Stimulated activated naive CD4-positive, alpha-beta T cell (primary cell): ENCODE data around the gene PHLDB3.
A peak's percentile ranks its signal among the peaks of the same experiment; 100 is the strongest.
"Not testable (repeated sequence)": the region's sequence is repeated elsewhere in the genome, so short reads cannot be mapped to it uniquely, and the experiment has no call there.

ENCODE experiments used
- DNase-seq, 6 experiments: peaks; one replicate each; lab custom pipeline; 2025; lab: John Stamatoyannopoulos, UW

PHLDB3 gene

DNA sequence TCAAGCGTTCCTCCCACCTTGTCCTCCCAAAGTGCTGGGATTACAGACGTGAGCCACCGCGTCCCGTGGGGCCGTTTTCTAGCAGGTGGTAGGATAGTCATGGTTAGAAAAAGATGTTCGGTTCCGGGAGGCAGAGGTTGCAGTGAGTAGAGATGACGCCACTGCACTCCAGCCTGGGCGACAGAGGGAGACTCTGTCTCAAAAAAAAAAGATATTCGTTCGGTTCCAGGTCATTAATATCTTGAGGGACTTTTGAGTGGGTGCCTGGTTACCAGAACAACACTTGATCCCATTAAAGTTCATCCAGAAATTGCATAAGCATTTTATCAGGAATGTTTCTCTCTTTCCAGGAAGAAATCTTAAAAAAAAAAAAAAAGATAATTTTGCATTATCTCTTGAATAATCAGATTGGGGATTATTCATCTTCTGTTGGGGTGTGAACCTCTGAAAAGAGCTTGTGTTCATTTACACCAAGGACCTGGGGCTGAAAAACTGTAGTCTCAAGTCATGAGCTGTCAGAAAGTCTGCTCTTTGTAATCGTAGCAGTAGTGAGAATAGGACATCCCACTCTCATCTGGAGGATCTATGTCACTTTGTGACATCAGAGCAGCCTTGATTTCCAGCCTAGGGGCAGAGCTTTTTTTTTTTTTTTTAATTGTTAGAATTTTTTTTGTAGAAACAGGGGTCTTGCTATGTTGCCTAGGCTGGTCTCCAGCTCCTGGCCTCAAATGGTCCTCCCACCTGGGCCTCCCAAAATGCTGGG is 23.5 kb upstream of the PHLDB3 start:
- no peak for DNase-seq

DNA sequence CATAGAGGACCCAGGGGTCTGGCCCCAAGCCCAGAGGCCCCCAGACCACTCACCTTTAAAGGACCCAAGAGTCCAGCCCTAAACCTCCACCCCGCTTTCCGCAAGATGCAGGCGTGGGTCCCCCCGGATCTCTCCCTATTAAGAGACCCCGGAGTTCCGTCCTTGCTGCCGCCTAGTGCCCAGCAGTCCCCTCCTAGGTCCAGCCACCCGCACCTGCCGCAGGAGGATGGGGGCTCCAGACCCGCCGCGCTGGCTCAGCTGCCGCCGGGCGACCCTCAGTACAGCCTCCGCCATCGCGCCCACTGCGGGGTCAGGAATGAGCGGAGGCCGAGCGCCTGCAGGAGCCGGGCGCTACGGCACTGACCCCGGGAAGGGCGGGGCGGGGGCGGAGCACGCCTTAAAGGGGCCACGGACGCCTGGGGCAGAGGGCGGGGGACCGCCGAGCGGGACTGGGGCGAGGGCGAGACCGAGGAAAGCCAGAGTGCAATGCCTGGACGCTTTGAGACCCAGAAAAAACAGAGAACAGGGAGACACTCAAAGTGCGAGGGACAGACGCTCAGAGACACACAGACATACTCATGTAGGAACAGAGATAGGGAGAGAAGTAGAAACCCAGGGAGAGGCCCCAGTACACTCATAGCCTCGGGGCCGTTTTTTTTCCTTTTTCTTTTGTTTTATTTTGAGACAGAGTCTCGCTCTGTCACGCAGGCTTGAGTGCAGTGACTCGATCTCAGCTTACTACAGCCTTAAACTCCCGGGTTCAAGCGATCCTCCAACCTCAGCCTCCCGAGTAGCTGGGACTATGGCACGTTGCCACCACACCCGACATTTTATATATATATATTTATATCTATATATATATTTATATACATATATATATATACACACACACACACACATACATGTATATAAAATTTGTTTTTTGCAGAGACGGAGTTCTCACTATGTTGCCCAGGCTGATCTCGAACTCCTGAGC is 22.6 kb upstream of the PHLDB3 start, which contains the start of gene ETHE1:
ETHE1 (minus strand) TSS at position 318 of the 976 bp plus-strand sequence; CDS start at position 294, 24 bp downstream.
- peak; percentile 21 to 65 (median 49) for DNase-seq

DNA sequence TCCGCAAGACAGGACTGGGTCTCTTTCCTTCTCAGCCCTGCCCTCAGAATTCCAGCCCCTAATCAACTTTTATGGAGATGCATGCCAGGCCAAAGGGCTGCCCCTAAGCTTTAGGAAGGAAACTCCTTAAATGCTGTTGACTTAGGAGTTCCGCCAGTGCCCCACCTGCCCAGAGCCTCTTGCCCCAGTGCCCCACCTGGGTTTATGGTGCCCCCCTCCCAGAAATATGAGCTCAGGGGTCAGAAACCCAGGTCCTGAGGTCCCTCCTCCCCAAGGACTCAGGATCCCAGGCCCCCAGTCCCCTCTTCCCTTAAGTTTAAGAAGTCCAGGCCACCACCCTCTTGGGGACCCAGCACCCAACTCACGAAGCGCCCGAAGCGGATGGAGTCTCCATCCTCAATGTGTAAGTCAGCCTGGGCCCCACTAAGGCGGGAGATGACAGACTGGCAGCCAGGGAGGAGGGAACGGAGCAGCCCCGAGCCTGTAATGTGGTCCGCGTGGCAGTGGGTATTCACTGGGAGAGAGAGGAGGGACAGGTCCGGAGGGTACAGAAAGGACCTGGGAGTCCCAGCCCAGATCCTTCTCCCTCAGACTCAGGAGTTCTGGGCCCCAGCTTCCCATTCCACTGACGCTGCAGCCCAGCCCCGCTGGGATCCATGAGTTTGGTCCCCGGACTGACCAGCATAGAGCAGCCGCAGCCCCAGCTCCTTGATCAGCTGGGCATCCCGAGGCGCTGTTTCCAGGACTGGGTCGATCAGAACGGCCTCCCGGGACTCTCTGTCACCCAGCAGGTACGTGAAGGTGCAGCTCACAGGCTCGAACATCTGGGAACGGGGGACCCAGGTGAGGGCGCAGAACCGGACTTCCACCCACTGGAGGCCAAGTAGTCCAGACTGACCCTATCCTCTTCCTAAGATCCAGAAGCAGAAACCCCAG is 21.6 kb upstream of the PHLDB3 start:
- peak in 2 of 6 experiments; percentile 18 to 32 for DNase-seq

DNA sequence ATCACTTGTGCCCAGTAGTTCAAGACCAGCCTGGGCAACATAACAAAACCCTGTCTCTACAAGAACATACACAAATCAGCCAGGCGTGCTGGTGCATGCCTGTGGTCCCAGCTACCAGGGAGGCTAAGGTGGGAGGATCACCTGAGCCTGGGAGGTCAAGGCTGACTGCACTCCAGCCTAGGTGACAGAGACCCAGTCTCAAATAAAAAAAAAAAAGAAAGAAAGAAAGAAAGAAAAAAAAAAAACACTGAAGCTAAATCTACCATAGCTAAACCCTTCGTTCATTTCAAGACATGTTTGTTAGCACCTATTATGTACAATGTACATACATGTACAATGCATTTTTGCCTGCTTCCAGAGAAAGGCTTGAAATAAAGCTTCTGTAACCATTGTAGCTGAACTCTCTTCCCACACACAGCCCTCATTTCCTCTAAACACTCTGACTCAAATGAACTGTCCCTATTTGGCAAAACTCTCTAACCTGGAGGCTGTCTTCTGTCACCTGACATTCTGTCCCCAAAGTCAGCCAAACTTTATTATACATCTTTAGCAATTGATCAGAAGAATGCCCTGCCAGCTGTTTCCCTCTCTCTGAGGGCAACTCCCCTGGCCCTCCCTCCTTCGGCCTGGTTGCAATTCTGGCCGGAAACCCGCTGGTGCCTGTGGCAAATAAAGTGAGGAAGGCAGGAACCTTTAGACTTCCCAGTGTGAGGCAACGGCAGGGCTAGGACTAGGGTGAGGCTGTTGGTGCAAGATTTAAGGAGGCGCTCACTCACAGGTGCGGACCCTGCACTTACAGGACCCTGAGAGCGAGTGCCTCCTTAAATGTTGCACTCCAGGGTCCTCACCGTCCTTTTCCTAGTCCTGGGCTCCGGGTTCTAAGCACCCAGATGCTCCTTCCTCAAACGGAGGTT is 20.6 kb upstream of the PHLDB3 start:
- peak in 5 of 6 experiments; percentile 16 to 59 (median 30) for DNase-seq

DNA sequence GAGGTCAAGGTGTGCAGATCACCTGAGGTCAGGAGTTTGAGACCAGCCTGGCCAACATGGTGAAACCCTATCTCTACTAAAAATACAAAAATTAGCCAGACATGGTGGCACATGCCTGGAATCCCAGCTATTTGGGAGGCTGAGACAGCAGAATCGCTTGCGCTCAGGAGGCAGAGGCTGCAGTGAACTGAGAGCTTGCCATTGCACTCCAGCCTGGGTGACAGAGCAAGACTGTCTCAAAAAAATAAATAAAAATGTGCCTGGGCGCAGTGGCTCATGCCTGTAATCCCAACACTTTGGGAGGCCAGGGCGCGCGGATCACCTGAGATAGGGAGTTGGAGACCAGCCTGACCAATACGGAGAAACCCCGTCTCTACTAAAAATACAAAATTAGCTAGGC is 19.1 kb upstream of the PHLDB3 start:
- not testable (repeated sequence) for DNase-seq

DNA sequence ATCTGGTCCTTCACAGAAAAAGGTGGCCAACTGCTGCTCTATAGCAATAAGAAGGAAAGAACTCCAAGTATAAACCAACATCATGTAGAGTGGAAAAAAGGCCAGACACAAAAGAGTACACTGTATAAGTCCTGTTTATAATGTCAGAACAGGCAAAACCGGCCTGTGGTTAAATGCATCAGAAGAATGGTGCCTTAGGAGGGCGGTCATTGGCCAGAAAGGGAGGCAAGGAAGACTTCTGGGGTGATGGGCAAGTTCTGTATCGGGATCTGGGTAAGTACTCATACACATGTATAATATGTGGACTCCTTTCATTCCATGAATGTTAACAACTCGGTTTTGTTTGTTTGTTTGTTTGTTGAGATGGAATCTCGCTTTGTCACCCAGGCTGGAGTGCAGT is 18.4 kb upstream of the PHLDB3 start:
- DNase-seq, result no peak

DNA sequence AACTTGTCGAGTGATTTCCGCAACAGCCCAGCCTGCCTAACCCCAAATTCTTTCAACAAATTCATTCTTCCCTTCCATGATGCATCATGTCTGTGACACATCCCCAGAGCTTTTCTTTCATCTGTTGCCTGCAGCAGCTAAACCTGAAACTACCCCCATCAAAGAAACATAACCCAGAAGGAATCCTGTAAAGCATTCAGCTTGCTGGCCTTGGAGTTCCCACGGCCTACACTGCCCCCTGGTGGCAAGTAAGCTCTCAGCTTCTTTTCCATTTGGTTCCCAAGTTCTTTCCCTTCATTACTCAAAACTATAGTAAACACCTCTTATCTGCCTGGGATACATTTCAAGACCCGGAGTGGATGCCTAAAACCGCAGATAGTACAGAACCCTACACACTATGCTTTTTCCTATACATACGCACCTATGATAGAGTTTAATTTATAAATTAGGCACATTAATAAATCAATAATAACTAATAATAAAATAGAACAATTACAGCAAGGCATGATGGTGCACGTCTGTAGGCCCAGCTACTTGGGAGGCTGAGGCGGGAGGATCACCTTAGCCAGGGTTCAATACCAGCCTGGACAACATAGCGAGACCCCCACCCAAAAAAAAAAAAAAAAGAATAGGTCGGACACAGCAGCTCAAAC is 15.0 kb upstream of the PHLDB3 start:
- peak; percentile 55 to 85 (median 80) for DNase-seq

DNA sequence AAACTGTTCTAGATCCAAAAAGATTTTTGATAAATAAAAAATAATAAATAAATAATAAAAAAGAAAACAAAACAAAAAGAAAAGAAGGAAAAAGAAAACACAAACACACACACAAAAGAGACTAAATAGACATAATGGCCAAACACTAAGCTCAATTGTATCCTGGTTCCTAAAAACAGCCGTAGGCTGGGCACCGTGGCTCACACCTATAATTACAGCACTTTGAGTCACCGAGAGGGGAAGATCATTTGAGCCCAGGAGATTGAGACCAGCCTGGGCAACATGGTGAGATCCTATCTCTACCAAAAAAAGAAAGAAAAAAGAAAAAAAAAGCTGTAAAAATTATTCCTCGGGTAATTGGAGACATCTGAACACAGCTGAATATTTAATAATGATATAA is 13.5 kb upstream of the PHLDB3 start:
- DNase-seq, result no peak

DNA sequence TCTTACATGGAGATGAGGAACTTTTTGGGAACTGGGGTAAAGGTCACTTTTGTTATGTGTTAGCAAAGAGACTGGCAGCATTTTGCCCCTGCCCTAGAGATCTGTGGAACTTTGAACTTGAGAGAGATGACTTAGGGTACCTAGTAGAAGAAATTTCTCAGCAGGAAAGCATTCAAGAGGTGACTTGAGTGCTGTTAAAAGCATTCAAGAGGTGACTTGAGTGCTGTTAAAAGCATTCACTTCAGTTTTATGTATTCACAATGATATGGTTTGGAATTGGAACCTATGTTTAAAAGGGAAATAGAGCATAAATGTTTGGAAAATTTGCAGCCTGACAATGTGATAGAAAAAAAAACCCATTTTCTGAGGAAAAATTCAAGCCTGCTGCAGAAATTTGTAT is 7.9 kb upstream of the PHLDB3 start:
- not testable (repeated sequence) for DNase-seq

DNA sequence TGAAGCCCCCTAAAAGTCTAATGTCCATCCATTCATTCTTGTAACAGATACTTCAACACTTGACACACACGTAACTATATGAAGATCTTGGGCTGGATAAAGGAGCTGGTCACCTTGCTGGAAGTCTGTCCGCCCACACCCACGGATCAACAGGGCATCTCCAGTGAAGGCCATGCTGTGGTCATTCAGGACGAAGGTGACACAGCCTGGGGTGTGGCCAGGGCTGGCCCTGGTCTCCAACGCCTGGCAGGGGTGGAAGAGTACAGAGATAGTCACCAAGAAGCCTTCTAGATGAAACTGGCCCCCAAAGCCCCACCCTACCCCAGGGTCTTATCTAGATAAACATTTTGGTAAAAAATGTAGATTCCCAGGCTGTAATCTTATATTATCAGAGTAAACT is 6.8 kb upstream of the PHLDB3 start:
- no peak for DNase-seq

DNA sequence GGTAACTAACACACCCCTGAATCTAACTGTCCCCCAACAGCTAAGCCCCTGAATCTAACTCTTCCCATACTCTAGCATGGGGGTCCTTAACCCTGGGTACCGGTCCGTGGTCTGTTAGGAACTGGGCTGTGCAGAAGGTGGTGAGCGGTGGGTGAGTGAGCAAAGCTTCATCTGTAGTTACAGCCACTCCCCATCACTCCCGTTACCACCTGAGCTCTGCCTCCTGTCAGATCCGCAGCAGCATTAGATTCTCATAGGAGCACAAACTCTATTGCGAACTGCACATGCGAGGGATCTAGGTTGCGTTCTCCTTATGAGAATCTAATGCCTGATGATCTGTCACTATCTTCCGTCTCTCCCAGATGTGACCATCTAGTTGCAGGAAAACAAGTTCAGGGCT is 6.2 kb upstream of the PHLDB3 start:
- no peak for DNase-seq

DNA sequence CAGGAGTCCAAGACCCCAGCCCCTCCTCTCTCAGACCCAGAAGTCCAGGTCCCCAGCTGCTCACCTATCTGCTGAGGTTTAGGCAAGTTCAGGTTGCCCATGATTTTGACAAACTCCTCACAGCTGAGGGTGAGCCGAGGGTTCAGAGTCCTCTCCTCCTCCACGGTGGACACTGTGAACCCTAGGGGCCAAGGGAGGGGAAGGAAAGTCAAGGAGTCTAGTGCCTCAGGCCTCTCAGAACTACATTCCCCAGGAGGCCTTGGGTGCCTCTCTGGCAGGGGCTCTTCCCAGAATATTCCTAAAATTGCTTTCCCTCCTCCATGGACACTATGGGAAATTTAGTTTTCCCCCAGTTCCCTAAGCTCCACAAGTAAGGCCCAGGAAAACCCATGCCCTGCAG is 3.3 kb upstream of the PHLDB3 start:
- no peak for DNase-seq

DNA sequence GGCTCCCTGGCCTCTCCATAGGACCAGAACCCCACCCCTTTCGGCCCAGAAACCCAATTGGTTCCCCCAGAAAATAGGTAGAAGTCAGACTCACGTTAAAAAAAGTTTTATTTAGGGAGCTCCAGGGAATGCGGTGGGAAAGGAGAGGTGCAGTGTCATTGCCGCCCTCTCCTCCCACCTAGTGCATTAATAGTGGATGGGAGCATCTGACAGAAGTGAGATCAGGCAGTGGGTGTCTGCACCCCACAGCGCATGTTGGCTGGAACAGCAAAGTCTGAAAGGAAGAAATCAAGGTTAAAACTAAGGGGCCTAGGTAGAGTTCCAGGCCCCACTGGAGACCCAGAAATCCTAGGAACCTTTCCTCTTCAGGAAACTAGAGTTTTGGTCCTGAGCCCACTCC is 2.1 kb upstream of the PHLDB3 start:
- DNase-seq, result no peak

DNA sequence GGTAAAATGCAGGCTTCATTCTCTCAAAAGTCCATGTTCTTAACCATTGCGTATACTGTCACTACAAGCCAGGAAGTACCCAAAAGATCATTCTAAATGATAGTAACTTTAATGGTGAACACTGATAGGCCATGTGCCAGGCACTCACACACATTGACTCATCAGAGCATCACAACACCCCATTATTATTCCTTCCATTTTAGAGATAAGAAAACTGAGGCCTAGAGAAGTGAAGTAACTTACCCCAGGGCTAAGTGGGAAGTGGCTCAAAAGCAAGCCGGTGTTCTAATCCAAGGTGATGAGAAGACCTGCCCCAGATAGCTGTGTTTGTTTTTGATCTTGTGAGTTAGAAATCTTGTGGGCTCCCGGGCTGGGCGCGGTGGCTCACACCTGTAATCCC is 1.4 kb upstream of the PHLDB3 start:
- DNase-seq, result no peak

DNA sequence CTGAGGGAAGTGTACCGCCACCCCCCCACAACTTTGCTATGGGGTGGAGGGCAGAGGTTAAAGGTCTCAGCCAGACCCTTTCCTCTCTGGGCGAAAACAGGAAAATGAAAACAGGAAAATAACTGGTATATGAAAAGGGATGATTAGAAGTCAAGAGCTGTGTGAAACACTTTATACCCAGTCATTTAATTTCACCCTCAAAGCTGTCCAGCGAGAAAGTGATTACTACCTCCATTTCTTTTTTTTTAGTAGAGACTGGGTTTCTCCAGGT is 575 bp upstream of the PHLDB3 start:
- no peak for DNase-seq

DNA sequence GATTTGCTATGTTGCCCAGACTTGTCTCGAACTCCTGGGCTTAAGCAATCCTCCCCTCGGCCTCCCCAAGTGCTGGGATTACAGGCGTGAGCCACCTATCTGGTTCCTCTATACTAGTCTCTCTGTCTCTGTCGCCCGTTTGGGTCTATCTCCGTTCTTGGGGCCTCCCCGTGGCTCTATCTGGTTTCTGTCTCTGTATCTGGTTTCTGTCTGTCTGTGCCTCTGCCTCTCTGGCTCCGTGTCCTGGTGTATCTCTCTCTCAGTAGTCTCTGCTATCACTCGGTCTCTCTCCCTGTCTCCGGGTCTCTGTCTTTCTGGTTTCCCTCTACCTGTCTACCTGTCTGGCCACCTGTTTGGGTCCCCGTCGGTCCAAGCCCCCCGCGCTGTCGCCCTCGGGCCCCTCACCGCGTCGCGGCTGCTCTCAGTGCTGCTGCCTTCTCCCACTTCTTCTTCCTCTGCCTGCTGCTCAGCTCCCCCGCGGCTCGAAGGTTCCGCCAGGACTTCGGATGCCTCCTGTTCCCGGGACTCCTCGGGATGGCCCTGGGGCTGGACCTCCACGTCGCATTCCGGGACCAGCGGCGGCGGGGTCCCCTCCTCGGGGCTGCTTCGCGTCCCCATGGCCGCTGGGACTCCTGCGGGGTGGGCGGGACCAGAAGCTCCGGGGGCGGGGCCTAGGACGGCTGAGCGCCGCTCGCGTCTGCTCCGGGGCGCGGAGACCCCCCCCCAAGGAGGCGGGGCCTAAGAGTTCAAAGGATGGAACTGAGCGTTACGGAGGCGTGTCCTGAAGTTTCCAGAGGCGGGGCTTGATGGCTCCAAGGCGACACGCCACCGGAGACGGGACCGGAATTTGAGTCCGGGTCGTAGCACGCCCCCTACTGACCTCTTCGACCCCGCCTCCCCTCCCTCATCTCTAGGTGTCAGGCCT is 783 bp downstream of the PHLDB3 start:
- peak; percentile 97 to 99 (median 98) for DNase-seq

DNA sequence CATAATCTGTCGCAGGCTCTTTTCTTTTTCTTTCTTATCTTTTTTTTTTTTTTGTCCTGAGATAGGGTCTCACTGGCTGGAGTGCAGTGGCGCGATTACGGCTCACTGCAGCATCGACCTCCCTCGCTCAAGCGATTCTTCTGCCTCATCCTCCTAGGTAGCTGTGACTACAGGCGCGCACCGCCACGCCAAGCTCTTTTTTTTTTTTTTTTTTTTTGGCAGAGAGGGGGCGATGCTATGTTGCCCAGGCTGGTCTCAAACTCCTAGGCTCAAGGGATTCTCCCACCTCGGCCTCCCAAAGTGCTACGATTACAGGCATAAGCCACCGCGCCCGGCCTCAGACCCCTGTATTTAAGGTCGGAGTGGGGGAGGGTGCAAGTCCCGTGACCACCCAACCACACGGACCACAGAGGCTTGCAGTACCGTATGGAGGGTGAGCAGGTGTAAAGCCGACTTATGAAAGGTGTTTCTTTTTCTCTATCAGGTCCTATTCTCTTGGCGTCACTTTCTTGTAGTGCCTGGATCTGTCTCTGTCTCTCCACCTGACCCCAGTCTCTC is 2.0 kb downstream of the PHLDB3 start:
- no peak for DNase-seq

DNA sequence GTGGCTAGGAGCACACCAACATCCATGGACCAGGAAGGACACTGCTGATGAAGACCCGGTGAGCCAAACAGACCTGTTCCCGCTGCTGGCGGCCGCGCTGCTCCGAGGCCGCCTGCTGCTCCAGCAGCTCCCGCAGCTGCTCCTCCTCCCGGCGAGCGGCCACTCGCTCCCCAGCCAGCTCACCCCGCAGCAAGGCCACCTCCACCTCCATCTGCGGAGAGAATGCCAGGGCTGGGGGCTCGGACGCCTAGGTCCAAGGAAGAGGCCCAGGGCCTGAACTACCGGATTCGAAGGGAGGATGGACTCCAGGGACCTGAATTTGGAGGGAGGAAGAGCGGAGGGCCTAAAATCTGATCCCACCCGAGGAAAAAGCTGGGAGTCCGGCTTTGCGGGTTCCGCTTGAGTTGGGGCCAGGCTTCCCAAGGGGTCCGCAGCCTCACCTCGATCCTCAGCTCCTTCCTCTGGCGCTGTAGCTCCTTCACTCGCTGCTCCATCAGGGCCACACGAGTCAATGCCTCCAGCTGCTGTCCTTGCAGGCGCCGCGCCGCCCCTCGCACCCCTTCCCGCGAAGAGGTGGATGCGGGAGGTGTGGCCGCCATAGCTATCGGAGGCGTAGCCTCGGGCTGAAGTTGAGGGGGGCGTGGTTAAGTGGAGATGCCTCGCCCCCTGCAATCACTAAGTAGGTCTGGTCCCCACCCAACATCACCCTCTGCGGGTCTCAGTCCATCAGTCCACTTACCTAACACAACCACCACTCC is 2.7 kb downstream of the PHLDB3 start:
- no peak for DNase-seq
